HG03439 (cell line): ENCODE results near the gene LBR.
"Not testable (repeated sequence)": the region's sequence is repeated elsewhere in the genome, so short reads cannot be mapped to it uniquely, and the experiment has no call there.

ENCODE experiments used
- ATAC-seq: cut with Tn5 transposase; IDR thresholded peaks from one replicate; pipeline ENCODE4 v1.9.1; 2021; ENCODE audit warnings: mild to moderate bottlenecking, moderate library complexity; ENCODE audit not compliant: unreplicated experiment

The LBR gene

GRCh38 chr1:225423518-225423855, 4.4 kb downstream of the LBR start:
- no peak for ATAC-seq

GRCh38 chr1:225422795-225423517, 4.9 kb downstream of the LBR start:
- ATAC-seq: no peak

GRCh38 chr1:225422031-225422605, 5.7 kb downstream of the LBR start:
- ATAC-seq: no peak

- ATAC-seq: no peak
Measured at GRCh38 chr1:225418598-225418997, 9.2 kb downstream of the LBR start.

- ATAC-seq: no peak
Measured at GRCh38 chr1:225418059-225418458, 9.8 kb downstream of the LBR start.

GRCh38 chr1:225415967-225416745, 11.7 kb downstream of the LBR start:
- no peak for ATAC-seq

- ATAC-seq: no peak
Measured at GRCh38 chr1:225415307-225415706, 12.5 kb downstream of the LBR start.

GRCh38 chr1:225413708-225414375, 14.0 kb downstream of the LBR start:
- ATAC-seq: no peak

GRCh38 chr1:225412803-225413351, 15.0 kb downstream of the LBR start:
- no peak for ATAC-seq

GRCh38 chr1:225412321-225412720, 15.5 kb downstream of the LBR start:
- no peak for ATAC-seq

GRCh38 chr1:225410036-225410435, 17.8 kb downstream of the LBR start:
- ATAC-seq: no peak

- ATAC-seq: no peak
Measured at GRCh38 chr1:225409051-225409450, 18.8 kb downstream of the LBR start.

- ATAC-seq: no peak
Measured at GRCh38 chr1:225408249-225408648, 19.6 kb downstream of the LBR start.

- no peak for ATAC-seq
Measured at GRCh38 chr1:225407755-225408154, 20.1 kb downstream of the LBR start.

- no peak for ATAC-seq
Measured at GRCh38 chr1:225406976-225407725, 20.7 kb downstream of the LBR start.

GRCh38 chr1:225400968-225401367, 26.9 kb downstream of the LBR start:
- no peak for ATAC-seq

GRCh38 chr1:225396357-225396756, 31.5 kb downstream of the LBR start:
- no peak for ATAC-seq

- no peak for ATAC-seq
Measured at GRCh38 chr1:225389843-225390242, 38.0 kb downstream of the LBR start.

GRCh38 chr1:225388372-225388771, 39.5 kb downstream of the LBR start:
- no peak for ATAC-seq

- ATAC-seq: not testable (repeated sequence)
Measured at GRCh38 chr1:225386860-225387259, 41.0 kb downstream of the LBR start.

GRCh38 chr1:225380691-225381090, 47.1 kb downstream of the LBR start:
- ATAC-seq: no peak
